ENCODE data around the gene DNAJC16. TPM values are rescaled to one million over a fixed set of nuclear protein-coding genes. Genes with fewer than 3 reads are reported as not detected.

Gene DNAJC16
- total and polyA plus RNA-seq, 9 of the 15 experiments (the other 6 are each of a cell fraction or from before 2014, with no cell fraction given), result 6.9 to 16.8 (median 12.8) TPM

GRCh38 chr1:15515022-15515663 is 11.5 kb upstream of the DNAJC16 start:
- DNase-seq (ENCODE audit: extremely low read depth in 1 of 4, low spot score in 3 of 4) (peak in 2 of 4 experiments; percentile 38 to 45), ATAC-seq (peak; percentile 59), FAIRE-seq (peak; percentile 52)
- Histone ChIP-seq H3K9me3 (replicated peaks; ENCODE audit: control insufficient read depth, insufficient read depth, low read depth, low read length) (no peaks in the 10 kb centered on the region), H2AFZ (ENCODE audit: low read depth, low read length) (peak overlapping the region; percentile 23; the same call in 1 of the 2 replicates), H3K27ac (ENCODE audit: extremely low read depth, low read depth, low read length) (peak overlapping the region; percentile 67), H3K27me3 (ENCODE audit: control insufficient read depth in 2 of 2, insufficient read depth in 2 of 2, low read length in 2 of 2) (no peaks in the 10 kb centered on the region), H3K9ac (ENCODE audit: insufficient read depth in 1 of 2, low read depth in 2 of 2, low read length in 2 of 2) (peak overlapping the region in 1 of 2 experiments; percentile 28; a peak in 1 of 4 replicates), H3K79me2 (ENCODE audit: control insufficient read depth, insufficient read depth, low read length) (peaks cover 30% of the 10 kb centered on the region), H3K9me1 (ENCODE audit: control insufficient read depth, insufficient read depth, low read length) (no peaks in the 10 kb centered on the region), H3K4me1 (replicated peaks in 1 of 2; ENCODE audit: control insufficient read depth in 2 of 2, insufficient read depth in 2 of 2, low read length in 2 of 2) (peaks cover 16 to 20% of the 10 kb centered on the region in 2 experiments), H4K20me1 (replicated peaks; ENCODE audit: control insufficient read depth, insufficient read depth, low read length) (no peaks in the 10 kb centered on the region; the same call in 1 of the 2 replicates), H3K36me3 (ENCODE audit: control insufficient read depth, insufficient read depth, low read length) (peaks cover 55% of the 10 kb centered on the region), H3K4me2 (ENCODE audit: insufficient read depth, low read length) (peak overlapping the region; percentile 45), H3K4me3 (no peak overlapping the region)
- intact Hi-C loops (cut with micrococcal nuclease) (no loop called here), in situ Hi-C loops (cut with MboI) (no loop called here)
- POLR2A ChIA-PET, result interaction anchor here (0.6 to 2.9 kb wide), 7 partner anchors 9 to 1016 kb away, joined by 3 to 19 read pairs (median 3); partner anchors contain the start of gene CASP9
- no TSS peak for BruUV-seq (replicated peaks)
- CTCF ChIA-PET (ENCODE audit: low intra/inter-chr PET ratio), result no interaction called here
- WGBS (ENCODE audit: insufficient coverage, low coverage, missing lambda C conversion rate), result 18% methylated on average over 2 of the region's 2 CpGs
- TF ChIP-seq WHSC1 (IDR thresholded peaks at IDR 0.05; ENCODE audit: low read length) (no peak), GTF3C2 (IDR thresholded peaks at IDR 0.05; ENCODE audit: borderline replicate concordance, extremely low read depth, insufficient read length) (no peak), FOSL1 (tag; conservative IDR thresholded peaks at IDR 0.05) (peak; percentile 93), ETV6 (IDR thresholded peaks at IDR 0.05; ENCODE audit: borderline replicate concordance in 1 of 2, low read depth in 2 of 2, low read length in 1 of 2) (peak; percentile 24 to 48; a peak in 1 of 4 replicates), ETV6 (CRISPR knock-in tag; IDR thresholded peaks at IDR 0.05; ENCODE audit: borderline replicate concordance) (no peak), FOXM1 (IDR thresholded peaks at IDR 0.05; ENCODE audit: low read depth) (peak; percentile 32; the same call in 1 of the 2 replicates), FOXM1 (CRISPR knock-in tag; IDR thresholded peaks at IDR 0.05; ENCODE audit: low read depth) (no peak), EP300 (IDR thresholded peaks at IDR 0.05; ENCODE audit: low read length) (peak; percentile 75), LEF1 (IDR thresholded peaks at IDR 0.05) (peak; percentile 27; the same call in 1 of the 2 replicates), ZNF444 (CRISPR knock-in tag; IDR thresholded peaks at IDR 0.05) (no peak), FOXK2 (conservative IDR thresholded peaks at IDR 0.05 in 1 of 2, IDR thresholded peaks at IDR 0.05 in 1 of 2; ENCODE audit: low read depth in 2 of 2) (peak; percentile 56 to 61; a peak in 3 of 4 replicates), ATF1 (CRISPR knock-in tag; IDR thresholded peaks at IDR 0.05) (no peak), ATF1 (tag; IDR thresholded peaks at IDR 0.05) (no peak), FOXJ2 (tag; IDR thresholded peaks at IDR 0.05) (0 out of 2 replicates have a peak, but pooled peaks have one; percentile 35), SMARCE1 (IDR thresholded peaks at IDR 0.05) (peak; percentile 43; the same call in 1 of the 2 replicates), DPF2 (IDR thresholded peaks at IDR 0.05) (0 out of 2 replicates have a peak, but pooled peaks have one; percentile 20), MTA3 (IDR thresholded peaks at IDR 0.05; ENCODE audit: borderline replicate concordance) (no peak), NR4A1 (CRISPR knock-in tag; IDR thresholded peaks at IDR 0.05) (no peak), NR4A1 (tag; IDR thresholded peaks at IDR 0.05) (no peak), RCOR1 (IDR thresholded peaks at IDR 0.05; ENCODE audit: borderline replicate concordance in 1 of 2, low read depth in 2 of 2, low read length in 2 of 2) (0 out of 4 replicates have a peak, but pooled peaks of 1 of the 2 experiments have one; percentile 16), TBL1XR1 (IDR thresholded peaks at IDR 0.05; ENCODE audit: low read length in 2 of 2) (no peak), FUS (optimal IDR thresholded peaks at IDR 0.05; ENCODE audit: low read depth, low read length) (no peak), SPI1 (IDR thresholded peaks at IDR 0.05; ENCODE audit: borderline replicate concordance, low read depth, low read length) (peak; percentile 94)

Measured in K562 (cell line).